ENCODE measurements around the gene MRO.
"Not testable (repeated sequence)": the region's sequence is repeated elsewhere in the genome, so short reads cannot be mapped to it uniquely, and the experiment has no call there.

The MRO gene

GRCh38 chr18:50857694-50858093 lies 37.9 kb upstream of the MRO start:
- FAIRE-seq: no peak
- no peak for DNase-seq (ENCODE audit: insufficient read length, low spot score)
- TF ChIP-seq CTCF (IDR thresholded peaks at IDR 0.05; ENCODE audit: insufficient read depth, missing control alignments): no peak

DNA sequence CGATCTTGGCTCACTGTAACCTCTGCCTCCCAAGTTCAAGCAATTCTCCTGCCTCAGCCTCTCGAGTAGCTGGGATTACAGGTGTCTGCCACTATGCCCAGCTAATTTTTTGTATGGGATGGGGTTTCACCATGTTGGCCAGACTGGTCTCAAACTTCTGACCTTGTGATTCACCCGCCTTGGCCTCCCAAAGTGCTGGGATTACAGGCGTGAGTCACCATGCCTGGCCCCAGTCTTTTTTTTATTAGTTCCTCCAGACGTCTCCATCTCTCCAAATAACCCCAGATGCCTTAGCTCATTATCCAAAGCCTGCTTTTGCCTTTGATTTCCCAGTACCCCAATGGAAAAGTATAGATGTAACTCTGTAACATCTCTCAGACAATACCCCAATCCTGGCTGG lies 37.4 kb upstream of the MRO start:
- DNase-seq (ENCODE audit: insufficient read length, low spot score); FAIRE-seq: not testable (repeated sequence)

GRCh38 chr18:50855976-50856757 lies 36.4 kb upstream of the MRO start:
- TF ChIP-seq CTCF (IDR thresholded peaks at IDR 0.05; ENCODE audit: insufficient read depth, missing control alignments): no peak
- FAIRE-seq (no peak), DNase-seq (ENCODE audit: insufficient read length, low spot score) (no peak)

- FAIRE-seq (peak; percentile 21), DNase-seq (ENCODE audit: insufficient read length, low spot score) (no peak)
- TF ChIP-seq CTCF (IDR thresholded peaks at IDR 0.05; ENCODE audit: insufficient read depth, missing control alignments): no peak
Measured at GRCh38 chr18:50853863-50854271, 34.1 kb upstream of the MRO start.

DNA sequence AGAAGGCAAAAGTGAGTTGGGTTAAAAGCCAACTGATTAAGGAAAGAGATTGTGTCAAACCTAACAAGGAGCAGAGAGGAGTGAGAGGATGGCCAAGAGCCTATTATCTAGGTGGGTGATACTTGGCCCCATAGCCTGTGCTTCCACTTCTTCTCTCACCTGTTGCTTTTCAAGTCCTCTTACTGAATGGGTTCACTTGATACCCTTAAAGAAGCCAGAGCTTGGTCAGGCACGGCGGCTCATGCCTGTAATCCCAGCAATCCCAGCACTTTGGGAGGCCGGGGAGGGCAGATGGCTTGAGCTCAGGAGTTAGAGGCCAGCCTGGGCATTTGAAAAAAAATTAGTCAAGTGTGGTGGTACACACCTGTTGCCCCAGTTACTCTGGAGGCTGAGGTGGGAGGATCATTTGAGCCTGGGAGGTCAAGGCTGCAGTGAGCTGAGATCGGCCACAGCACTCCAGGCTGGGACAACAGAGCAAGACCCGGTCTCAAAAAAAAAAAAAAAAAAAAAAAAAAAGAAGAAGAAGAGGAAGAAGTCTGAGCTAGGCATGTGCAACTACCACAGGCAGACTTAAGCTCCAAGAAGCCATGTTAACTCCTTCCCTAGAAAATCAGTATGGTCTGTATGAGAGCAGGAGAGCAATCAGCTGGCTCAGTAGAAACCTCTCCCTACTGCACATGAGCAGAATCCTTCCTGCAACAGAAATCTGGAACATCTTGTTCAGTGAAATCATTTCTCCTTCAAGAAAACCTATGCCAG lies 30.7 kb upstream of the MRO start:
- FAIRE-seq (no peak), DNase-seq (ENCODE audit: insufficient read length, low spot score) (no peak)
- no peak for TF ChIP-seq CTCF (IDR thresholded peaks at IDR 0.05; ENCODE audit: insufficient read depth, missing control alignments)

DNA sequence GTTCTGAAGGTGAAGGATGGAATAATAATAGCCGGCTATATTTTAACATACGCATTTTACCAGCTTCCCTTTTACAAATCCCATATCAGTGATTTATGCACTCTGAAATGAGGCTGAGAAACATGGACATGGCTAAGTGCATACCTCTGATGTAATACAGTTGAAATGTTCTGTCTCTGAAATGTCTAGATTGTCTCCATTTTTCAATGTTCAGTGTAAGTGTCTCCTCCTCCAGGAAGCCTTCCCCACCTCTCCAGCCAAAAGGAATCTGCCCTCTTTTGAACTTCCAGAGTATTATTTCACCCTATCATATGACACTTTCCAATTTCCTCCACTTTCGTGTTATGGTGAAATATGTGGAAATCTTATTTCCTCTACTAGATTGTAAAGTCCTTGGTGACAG lies 29.6 kb upstream of the MRO start:
- DNase-seq (ENCODE audit: insufficient read length, low spot score): no peak
- TF ChIP-seq CTCF (IDR thresholded peaks at IDR 0.05; ENCODE audit: insufficient read depth, missing control alignments): no peak
- peak; percentile 6 for FAIRE-seq

- no peak for FAIRE-seq
- DNase-seq (ENCODE audit: insufficient read length, low spot score): no peak
- no peak for TF ChIP-seq CTCF (IDR thresholded peaks at IDR 0.05; ENCODE audit: insufficient read depth, missing control alignments)
Measured at GRCh38 chr18:50848991-50849390, 29.2 kb upstream of the MRO start.
